Epithelial cell of esophagus (primary cell): ENCODE results near the gene MBD3L2B.
A peak's percentile ranks its signal among the peaks of the same experiment; 100 is the strongest.

Experiments
- DNase-seq: peaks from one replicate; pipeline ENCODE4 v3.0.0; 2010; ENCODE audit warnings: low read depth
- H3K4me3 ChIP-seq: 2 replicates; pipeline ENCODE4 v1.5.1; 2011; ENCODE audit warnings: mild to moderate bottlenecking, low read length, control low read depth
- TF ChIP-seq, protein P1 (sequence below): IDR thresholded peaks from 2 replicates; pipeline ENCODE4 v1.5.1; 2011; ENCODE audit warnings: low read depth, mild to moderate bottlenecking, low read length, control low read depth, inconsistent platforms; ENCODE audit not compliant: insufficient read depth; ENCODE audit errors: missing control alignments

Gene MBD3L2B

DNA sequence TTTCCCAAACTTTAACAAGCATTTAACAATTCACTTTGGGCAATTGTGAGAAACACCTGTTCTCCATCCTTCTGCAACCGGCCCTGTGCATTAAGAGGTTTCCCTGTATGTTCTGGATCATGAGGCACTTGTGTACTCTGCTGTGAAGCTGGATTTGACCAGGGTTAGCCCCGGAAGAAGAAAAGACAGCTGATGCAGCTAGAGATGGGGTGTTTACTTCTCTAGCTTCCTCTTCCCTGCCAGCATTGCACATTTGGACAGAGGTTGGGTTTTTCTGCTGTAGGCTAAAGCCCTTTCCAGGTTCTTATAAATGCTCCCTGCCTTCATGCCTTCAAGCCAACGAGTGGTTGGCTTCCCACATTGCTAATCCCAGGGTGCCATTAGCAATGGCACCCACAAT is 20.9 kb downstream of the MBD3L2B start:
- no peak for DNase-seq
- H3K4me3 ChIP-seq, result no peak overlapping the region
- TF ChIP-seq, protein P1, sequence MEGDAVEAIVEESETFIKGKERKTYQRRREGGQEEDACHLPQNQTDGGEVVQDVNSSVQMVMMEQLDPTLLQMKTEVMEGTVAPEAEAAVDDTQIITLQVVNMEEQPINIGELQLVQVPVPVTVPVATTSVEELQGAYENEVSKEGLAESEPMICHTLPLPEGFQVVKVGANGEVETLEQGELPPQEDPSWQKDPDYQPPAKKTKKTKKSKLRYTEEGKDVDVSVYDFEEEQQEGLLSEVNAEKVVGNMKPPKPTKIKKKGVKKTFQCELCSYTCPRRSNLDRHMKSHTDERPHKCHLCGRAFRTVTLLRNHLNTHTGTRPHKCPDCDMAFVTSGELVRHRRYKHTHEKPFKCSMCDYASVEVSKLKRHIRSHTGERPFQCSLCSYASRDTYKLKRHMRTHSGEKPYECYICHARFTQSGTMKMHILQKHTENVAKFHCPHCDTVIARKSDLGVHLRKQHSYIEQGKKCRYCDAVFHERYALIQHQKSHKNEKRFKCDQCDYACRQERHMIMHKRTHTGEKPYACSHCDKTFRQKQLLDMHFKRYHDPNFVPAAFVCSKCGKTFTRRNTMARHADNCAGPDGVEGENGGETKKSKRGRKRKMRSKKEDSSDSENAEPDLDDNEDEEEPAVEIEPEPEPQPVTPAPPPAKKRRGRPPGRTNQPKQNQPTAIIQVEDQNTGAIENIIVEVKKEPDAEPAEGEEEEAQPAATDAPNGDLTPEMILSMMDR, result no peak

DNA sequence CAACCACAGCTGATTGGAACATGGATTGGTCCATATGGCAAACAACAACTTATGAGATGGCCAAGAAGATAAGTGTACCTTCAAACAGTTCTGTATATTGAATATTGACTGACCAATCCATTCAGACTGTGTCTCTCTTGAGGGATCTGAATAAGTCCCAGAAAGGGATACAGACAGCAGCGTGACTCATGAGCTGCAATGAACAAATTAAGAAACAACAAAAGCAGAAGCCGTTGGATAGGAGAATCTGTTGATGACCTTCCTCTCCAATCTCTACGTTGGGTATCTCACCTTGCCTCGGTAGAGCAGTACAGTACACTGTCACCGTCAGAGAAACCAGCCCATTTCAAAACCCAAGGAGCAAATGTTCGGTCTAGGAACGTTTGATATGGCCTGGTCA is 21.3 kb downstream of the MBD3L2B start:
- DNase-seq, result no peak
- no peak overlapping the region for H3K4me3 ChIP-seq
- TF ChIP-seq, protein P1, result no peak

DNA sequence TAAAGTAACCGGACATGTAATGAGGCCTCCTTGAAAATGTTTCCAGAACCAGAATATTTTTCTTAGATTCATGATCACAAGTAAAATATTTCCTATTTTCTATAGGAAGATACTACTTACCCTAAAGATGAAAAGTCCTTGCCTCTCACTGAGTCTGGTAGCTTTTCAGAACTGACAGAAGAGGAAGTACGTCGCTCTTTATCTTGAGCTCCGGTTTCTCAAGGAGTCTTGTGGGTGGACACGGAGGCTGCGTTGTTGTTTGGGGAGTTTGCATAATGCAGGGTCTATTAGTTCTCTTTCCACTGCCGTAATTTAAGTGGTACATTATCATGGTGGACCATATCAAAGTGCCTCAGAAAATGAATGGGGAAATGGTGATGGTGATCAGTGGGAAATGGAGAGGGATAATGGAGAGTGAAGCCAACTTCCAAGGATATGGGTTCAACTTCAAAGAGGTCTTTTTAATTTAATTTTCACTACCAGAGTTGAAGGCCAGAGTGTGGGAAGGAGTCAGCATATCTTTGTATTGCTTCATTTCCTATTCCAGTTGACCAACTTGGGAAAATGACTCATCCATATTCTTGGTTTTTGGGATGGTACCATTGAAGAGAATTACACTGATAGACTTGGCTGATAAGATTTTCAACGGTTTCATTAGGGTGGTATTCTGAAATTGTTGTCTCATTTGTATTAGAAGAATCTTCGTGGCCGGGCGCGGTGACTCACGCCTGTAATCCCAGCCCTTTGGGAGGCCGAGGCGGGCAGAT is 23.4 kb downstream of the MBD3L2B start:
- peak; percentile 18 for DNase-seq
- TF ChIP-seq, protein P1, result no peak
- no peak overlapping the region for H3K4me3 ChIP-seq

GRCh38 chr19:6996810-6997209 is 24.4 kb downstream of the MBD3L2B start:
- H3K4me3 ChIP-seq, result no peak overlapping the region
- DNase-seq, result no peak
- TF ChIP-seq, protein P1, result no peak

- H3K4me3 ChIP-seq, result no peak overlapping the region
- TF ChIP-seq, protein P1, result no peak
- no peak for DNase-seq
These were observed 26.2 kb downstream of the MBD3L2B start for GRCh38 chr19:6995054-6995453.

GRCh38 chr19:6988257-6988656 is 33.0 kb downstream of the MBD3L2B start:
- TF ChIP-seq, protein P1, result no peak
- no peak overlapping the region for H3K4me3 ChIP-seq
- no peak for DNase-seq

GRCh38 chr19:6987850-6988249 is 33.4 kb downstream of the MBD3L2B start:
- DNase-seq, result no peak
- TF ChIP-seq, protein P1, result no peak
- no peak overlapping the region for H3K4me3 ChIP-seq
